GM19468 (cell line): ENCODE measurements around the gene PPP6R1.
"Not testable (repeated sequence)": the region's sequence is repeated elsewhere in the genome, so short reads cannot be mapped to it uniquely, and the experiment has no call there.

ENCODE experiments used
- ATAC-seq: cut with Tn5 transposase; IDR thresholded peaks from one replicate; pipeline ENCODE4 v1.9.1; 2021; ENCODE audit warnings: mild to moderate bottlenecking, moderate library complexity, moderate number of reproducible peaks; ENCODE audit not compliant: unreplicated experiment; ENCODE audit errors: extremely low read depth

The PPP6R1 gene

DNA sequence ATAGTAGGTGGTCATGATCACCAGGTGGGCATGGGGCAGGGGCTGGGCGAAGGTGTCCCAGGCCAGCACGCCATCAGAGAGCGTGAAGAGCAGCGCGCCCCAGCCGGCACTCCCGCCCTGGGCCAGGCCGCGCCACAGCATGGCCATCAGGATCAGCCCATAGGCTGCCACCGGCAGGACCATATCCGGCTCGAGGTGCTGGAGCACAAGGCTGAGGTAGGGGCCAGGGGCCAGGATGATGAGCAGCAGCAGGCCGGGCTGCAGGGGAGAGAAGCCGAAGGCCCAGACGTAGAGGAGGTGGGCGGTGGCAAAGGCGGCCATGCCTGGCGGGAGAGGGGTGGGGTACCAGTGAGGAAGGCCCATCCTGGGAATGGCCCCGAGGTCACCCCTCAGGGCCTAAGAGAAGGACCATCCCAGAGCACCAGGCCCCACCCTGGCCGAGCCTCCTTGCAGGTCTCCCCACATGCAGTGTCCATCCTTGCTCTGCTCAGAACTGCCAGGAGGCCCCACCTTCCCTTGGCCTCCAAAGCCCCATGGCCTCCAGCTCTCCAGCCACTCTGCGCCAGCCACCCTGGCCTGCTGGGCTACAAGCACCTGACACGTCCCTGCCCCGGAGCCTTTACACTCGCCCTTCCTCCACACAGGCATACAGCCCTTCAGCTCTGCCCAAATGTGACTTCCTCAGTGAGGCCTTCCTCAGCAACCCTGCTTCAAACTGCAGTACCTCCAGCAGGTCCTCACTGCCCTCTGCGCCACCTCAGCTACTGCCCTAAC is 31.4 kb downstream of the PPP6R1 start:
- no peak for ATAC-seq

DNA sequence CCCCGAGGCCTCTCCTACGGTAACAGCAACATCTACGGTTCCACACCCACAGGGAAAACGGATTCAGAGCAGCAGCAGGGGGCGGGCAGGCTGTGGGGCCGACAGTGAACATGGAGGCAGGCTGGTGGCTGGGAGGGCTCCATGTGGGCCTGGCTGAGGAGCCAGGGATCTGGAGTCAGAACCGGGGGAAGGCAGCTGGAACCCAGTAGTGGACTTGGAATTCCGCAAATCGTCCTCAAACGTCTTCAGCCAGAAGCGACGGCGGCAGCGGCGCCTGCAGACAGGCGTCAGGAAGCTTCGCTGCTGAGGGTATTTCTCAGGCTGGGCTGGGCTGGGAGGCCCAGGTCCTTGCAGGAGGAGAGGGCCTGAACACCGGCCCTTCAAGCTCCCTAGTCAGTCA is 32.0 kb downstream of the PPP6R1 start:
- ATAC-seq, result no peak

DNA sequence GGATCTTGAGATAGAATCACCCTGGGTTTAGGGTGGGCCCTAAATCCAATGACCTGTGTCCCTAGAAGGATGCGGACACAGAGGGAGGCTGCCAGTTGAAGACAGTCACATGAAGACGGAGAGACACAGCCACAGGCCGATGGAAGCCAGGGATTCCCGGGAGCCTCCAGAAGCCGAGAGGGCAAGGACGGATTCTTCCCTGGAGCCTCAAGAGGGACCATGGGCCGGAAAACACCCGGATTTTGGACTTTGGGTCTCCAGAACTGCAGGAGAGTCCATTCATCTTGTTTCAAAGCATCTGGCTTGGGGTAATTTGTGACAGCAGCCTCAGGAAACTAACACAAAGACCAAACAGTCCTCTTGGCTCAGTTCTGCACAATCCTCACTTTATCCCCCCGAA is 32.5 kb downstream of the PPP6R1 start:
- ATAC-seq, result no peak

DNA sequence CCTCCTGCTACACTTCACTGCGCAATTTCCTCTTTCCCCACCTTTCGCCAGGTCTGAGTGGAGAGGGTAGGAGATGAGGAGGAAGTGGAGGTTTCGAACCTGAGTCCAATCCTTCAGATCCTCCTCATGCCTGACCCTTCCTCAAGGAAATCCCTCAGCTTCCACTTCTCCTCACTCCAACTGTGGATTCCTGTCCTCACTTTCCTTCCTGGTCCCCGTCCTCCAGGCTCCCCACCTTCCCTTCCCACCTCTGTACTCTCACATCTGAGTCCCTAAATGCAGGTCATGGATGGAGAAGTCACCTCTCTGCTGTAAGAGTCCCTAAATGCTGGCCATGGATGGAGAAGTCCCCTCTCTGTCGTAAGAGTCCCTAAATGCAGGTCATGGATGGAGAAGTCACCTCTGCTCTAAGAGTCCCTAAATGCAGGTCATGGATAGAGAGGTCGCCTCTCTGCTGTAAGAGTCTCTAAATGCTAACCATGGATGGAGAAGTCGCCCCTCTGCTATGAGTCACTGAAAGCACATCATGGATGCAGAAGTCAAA is 33.3 kb downstream of the PPP6R1 start:
- no peak for ATAC-seq

DNA sequence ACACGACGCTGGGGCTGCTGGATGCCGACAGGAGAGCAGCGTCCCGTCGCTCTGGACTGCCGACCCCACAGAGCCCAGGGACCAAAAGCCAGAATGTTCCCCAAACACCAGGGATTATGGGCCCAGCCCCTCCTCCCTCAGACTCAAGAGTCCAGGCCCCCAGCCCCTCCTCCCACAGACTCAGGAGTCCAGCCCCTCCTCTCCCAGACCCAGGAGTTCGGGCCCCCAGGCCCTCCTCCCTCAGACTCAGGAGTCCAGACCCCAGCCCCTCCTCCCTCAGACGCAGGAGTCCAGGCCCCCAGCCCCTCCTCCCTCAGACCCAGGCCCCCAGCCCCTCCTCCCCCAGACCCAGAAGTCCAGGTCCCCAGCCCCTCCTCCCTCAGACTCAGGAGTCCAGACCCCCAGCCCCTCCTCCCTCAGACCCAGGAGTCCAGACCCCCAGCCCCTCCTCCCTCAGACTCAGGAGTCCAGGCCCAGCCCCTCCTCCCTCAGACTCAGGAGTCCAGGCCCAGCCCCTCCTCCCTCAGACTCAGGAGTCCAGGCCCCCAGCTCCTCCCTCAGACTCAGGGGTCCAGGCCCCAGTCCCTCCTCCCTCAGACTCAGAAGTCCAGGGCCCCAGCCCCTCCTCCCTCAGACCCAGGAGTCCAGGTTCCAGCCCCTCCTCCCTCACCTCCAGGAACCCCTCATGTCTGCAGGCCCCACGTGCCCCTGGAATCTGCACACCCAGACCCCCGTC is 34.0 kb downstream of the PPP6R1 start:
- not testable (repeated sequence) for ATAC-seq

DNA sequence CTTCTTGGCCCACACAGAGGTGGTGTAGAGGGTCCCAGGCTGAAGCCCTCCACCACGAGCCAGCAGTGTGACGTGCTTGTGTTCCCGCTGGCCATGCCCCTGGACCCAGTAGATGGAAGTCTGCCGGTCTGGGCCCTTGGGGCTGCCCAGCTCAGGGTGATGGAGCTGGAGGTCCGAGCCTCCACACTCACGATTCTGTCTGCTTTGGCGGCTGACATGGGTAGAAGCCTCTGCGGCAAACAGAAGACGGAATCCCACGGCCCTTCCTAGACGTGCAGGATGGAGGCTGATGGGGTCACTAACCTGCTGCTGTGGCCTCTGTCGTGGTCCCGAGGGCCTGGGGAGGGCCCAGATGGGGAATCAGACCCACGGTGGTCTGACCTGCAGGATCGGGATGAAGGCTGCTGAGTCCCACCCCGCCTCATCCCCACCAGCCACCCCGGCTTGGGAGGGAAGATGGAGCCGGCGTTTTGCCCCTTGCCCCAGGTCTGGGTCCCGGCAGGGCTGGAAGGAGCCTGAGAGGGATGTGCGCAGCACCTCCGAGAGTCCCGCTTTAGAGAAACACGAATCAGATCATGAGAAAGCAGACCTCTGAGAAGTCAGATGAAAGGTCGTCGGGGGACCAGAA is 34.7 kb downstream of the PPP6R1 start:
- ATAC-seq, result no peak

DNA sequence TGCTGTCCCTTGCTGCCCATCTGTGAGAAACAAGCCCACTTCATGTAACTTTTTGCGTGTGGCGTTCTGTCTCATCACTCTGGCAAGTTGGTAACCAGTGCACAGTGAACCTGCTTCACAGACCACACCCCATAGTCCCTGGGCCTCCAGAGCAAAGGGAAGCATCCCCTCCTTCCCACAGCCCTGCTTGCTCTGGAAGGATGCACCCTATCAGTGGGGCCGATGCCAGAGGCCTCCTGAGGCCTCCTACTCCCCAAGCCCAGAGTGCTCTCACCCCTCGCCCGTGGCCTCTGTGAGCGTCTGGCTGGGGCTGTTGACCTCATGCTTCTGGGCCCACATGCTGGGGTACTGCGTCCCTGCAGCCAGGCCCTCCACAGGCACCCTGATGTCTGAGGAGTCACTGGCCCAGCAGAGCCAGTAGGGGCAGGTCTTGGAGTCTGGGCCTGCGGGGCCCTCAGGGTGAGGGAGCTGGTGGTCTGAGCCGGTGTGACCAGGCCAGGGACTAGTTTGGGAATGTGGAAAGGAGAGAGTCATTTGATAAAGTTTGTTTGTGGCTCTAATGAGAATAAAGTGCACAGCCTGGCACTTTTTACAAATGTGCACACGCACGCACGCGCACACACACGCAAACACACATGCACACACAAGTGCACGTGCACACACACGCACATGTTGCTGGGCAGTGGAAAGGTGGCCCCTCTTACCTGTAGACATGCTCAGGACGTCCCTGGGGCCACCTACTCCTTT is 35.4 kb downstream of the PPP6R1 start:
- no peak for ATAC-seq

DNA sequence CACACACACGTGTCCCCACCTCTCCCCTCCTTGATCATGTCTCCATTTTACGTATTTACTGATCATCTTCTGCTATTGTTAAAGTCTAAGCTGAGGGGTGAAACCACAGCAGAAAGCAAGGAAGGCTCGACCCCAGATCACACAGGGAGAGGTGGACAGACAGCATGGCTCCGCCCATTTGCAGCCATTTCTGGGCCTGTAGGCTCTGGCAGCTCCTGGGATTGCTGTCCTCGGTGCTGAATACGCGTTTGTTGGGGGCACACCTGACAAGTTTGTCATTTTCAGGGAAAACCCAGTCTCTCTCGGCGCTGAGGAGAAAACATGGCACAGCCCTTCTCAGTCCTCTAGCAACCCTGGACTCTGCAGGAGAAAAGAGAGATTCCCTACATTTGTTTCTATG is 38.3 kb downstream of the PPP6R1 start:
- ATAC-seq, result no peak

DNA sequence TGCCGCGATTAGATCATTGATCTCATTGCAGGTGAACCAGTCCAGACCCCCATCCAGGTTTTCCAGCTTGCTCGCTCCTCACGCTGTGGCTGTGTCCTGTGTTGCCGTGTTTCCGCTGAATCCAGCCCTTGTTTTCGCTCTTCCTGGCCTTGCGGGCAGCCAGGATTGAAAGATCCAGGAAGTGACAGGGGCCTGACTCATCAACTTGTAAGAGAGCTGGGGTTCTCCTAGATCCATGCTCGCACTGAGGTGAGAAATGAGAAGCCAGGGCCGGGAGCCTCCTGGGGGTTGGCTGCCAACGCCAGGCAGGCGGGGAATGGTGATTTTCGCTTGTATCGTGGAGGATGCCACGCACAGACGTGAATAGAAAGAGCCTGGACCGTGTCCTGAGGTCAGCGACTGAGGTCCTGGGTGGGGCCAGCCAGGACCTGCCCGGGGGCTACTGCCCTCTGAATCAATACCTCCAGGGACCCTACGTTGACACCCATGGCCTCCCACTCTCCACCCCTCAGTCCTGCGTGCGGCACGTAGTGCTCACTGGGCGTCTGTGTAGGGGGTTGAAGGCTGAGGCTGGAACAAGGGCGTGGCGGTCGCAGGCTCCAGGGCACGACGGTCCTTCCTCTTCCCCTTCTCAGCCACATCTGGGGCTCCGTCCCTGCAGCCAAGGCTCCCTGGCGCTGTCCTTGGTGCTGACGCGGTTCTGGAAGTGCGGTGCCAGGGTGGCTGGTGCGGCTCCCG is 42.2 kb downstream of the PPP6R1 start:
- no peak for ATAC-seq

DNA sequence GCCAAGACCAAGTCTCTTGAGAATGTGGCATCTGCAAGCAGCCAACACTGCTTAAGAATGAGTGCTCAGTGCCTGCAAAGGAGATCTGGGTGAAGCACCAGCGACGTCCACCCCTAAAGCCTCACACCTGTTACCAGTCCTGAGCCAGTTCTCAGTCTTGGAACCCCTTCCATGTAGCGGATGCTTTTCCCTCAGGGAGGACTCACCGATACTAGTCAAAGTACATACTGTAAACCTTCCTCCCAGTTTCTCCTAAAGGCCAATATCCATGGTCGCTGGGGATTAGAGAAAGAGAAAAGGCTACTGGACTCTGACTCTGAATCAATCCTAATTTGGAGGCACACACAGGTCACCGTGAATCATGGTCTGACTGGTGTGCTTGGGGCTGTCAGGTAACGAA is 45.3 kb downstream of the PPP6R1 start:
- no peak for ATAC-seq

DNA sequence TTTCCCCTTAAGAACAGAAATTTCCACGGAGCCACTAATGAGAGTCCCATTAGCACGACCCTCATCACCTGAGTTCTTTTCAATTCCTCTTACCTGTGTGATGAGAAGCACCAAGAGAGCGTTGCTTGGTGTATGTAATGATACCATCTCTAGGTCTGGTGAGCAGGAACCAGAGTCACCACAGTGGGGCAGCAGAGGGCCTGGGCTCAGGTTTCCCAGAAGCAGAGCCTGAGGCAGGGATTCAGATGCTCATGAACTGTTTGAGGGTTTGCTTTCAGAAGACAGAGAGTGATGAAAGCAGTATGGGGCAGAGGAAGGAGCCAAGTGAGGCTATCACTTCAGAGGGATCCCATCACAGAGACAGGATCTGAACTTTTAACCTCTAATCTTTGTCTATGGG is 46.4 kb downstream of the PPP6R1 start:
- no peak for ATAC-seq

DNA sequence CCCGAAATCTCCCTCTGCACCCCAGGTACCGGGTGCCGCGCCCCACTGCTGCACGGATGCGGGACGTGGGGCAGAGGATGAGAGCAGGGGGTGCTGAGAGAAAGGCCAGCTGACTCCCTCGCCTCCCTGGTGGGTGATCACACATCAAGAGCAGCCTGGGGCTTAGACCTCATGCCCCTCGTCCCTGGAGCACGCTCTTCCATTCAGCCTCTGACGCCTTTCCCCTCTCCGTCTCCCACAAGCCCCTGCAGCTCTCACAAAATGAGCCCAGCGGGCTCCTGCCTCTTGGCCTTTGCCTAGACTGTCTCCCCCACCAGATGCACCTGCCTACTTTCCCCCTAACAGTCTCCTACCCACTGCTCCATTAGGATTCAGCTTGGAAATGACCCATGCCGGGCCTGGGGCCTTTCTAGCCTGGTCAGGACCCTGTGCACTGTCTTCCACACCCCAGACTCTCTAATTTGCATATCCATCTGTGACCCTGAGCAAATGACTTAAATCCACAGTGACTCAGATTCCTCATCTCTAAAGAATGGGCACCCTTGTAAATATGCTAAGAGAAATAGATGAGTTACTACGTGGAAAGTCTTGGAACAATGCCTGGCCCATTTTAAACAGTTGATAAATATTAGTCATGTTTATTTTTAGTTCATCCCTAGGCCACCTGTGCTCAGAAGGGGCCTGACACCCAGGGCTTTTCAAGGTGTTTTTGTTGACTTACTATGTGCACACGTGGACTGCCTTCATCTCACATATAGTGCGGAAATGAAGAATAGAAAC is 48.9 kb downstream of the PPP6R1 start:
- ATAC-seq, result no peak

DNA sequence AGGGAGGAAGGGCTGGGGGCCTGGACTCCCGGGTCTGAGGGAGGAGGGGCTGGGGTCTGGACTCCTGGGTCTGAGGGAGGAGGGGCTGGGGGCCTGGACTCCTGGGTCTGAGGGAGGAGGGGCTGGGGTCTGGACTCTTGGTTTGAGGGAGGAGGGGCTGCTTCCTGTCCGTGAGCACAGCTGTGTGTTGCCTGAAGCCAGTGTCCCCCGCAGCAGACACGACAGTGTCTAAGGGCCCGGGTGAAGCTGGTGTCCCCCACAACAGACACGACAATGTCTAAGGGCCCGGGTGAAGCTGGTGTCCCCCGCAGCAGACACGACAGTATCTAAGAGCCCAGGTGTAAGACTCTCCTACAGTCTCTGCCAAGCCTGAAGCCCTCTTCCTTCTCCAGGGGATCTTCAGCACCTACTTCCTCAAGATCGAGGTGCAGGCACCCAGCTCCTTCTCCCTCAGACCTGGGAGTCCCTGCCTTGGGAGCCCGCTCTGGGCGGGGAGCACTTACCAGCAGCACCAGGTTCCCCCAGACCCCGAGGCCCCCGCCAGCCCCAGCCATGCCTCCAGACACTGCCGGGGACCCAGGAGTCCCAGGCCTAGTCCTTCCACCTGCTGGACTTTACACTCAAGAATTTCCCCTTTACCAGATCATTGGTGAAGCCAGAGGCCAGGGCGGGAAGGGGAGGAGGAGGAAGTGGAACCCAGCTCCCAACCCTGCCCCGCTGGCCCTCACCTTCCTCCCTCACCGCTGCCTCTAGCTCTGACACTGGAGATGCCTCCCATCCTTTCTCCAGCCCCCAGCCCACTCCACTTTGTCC is 49.7 kb downstream of the PPP6R1 start, which contains the start of gene PTPRH:
Gene PTPRH, minus strand, starts transcription at position 622 of the 813 bp plus-strand sequence. Its CDS starts 68 bp downstream, at position 554.
- no peak for ATAC-seq

DNA sequence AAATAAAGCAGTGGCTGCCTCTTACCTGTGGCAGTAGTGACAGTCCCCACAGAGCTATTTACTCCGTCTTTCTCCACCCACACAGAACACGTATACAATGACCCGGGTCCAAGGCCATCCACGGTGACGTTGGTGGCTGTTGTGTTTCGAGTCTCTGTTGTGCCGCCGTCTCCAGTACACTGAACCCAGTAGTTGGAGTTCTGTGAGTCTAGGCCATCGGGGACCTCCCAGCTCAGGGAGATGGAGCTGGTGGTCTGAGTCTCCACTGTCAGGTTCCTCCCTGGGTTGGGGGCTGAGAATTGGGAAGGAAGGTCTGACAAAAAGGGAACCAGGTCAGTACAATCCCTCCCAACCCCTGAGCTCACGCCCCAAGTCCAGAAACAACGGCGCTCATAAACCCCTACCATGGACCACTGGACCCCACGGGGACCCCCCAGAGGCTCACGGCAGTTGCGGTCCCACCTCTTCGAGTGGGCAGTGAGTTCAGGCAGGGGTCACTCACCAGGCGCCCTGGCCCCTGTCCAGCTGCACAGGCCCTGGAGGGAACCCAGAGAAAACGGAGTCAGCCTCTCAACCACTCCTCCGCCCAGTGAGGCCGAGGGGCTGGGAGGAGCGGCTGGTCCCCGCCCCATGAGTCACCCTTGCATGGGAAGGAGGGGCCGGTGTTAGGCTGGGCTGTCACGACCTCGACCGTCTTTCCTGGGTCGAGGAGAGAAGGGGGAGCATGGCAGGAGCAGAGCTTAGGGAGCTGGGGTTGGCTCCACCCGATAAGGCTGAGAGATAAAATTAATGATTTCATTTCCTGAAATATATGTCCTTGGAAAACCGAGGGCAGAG is 51.9 kb downstream of the PPP6R1 start:
- no peak for ATAC-seq

DNA sequence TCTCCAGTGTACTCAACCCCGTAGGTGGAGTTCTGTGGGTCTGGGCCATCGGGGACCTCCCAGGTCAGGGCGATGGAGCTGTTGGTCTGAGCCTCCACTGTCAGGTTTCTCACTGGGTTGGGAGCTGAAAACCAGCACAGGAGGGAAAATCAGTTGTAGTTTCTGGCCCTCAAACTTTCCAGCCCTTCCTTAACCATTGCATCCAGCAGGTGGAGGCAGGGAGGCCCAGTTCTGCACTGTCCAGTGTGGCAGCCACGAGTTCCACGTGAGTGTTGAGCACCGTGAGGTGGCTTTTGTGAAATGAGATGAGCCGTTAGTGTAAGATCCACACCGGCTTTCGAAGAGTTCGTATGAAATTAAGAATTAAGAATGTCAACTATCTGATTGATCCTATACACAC is 56.6 kb downstream of the PPP6R1 start:
- ATAC-seq, result not testable (repeated sequence)

DNA sequence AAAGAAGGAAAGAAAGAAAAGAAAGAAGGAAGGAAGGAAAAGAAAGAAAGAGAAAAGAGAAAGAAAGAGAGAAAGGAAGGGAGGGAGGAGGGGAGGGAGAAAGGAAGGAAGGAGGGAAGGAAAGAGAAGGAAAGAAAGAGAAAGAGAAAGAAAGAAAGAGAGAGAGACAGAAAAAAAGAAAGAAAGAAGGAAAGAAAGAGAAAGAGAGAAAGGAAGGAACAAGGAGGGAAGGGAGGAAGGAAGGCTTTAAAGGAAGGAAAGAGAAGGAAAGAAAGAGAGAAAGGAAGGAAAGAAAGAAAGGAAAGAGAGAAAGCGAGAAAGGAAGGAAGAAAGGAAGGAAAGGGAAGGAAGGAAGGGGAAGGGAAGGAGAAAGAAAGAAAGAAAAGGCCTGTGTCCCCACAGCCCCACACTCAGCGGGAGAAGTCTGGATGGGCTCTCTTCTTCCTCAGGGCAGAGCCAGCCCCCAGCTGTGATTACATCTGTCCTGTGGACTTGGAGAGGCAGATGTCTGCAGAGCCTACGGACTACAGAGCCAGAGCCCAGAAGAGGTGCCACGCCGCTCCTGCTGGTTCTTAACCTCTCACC is 59.1 kb downstream of the PPP6R1 start:
- ATAC-seq, result no peak

DNA sequence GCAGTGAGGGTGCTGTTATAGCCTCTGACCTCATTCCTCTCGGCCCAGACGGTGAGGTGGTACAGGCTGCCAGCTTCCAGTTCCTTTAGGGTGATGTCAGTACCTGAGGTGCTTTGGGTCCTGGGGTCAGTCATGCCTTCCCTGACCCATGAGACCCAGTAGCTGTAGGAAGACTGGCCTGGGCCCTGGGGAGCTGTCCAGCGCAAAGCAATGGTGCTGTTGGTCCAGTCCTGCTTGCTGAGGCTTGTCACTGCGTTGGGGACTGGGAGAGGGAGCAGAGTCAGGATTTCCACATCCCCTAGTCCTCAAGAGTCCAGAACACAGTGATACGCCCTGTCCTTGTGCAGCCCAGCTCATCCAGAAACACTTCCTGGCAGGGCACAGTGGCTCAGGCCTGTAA is 60.2 kb downstream of the PPP6R1 start:
- no peak for ATAC-seq
